Peyer's patch (tissue), 4 donors: Measurements from ENCODE around the gene KREMEN1.

ENCODE experiments used
- CTCF ChIP-seq, 6 experiments: fragments of 450-650 bp in 4 of 6; fragments of 200-600 bp in 2 of 6; sonication (generic) in 1 of 6; IDR thresholded peaks; one replicate each; pipeline ENCODE4 v1.5.1; 2017 to 2019; ENCODE audit warnings: antibody characterized with exemption in 6 of 6, mild to moderate bottlenecking in 3 of 6, moderate library complexity in 1 of 6
- POLR2A ChIP-seq, 2 donors: fragments of 450-650 bp; IDR thresholded peaks; one replicate each; pipeline ENCODE4 v1.5.1; 2017; ENCODE audit warnings: antibody characterized with exemption in 2 of 2, mild to moderate bottlenecking in 2 of 2, moderate library complexity in 2 of 2

- no peak for TF ChIP-seq CTCF (IDR thresholded peaks at IDR 0.05)
- TF ChIP-seq POLR2A (IDR thresholded peaks at IDR 0.05): no peak
Observed at GRCh38 chr22:29056472-29056871, 16.4 kb upstream of the KREMEN1 start.
